Prostate gland (tissue), 2 donors: ENCODE measurements around the gene DHPS.

ENCODE experiments used
- CTCF ChIP-seq, 4 experiments: fragments of 200-600 bp in 2 of 4; fragments of 450-650 bp in 2 of 4; sonication (generic) in 2 of 4; IDR thresholded peaks; 1 replicate in 3 of 4; 2 replicates in 1 of 4; pipeline ENCODE4 v1.5.1; 2016 to 2019; ENCODE audit warnings: antibody characterized with exemption in 4 of 4, mild to moderate bottlenecking in 2 of 4, moderate library complexity in 2 of 4
- POLR2AphosphoS5 ChIP-seq: sonication (generic); formaldehyde crosslinking; IDR thresholded peaks from one replicate; pipeline ENCODE4 v1.6.1; 2017; ENCODE audit warnings: antibody characterized with exemption

DNA sequence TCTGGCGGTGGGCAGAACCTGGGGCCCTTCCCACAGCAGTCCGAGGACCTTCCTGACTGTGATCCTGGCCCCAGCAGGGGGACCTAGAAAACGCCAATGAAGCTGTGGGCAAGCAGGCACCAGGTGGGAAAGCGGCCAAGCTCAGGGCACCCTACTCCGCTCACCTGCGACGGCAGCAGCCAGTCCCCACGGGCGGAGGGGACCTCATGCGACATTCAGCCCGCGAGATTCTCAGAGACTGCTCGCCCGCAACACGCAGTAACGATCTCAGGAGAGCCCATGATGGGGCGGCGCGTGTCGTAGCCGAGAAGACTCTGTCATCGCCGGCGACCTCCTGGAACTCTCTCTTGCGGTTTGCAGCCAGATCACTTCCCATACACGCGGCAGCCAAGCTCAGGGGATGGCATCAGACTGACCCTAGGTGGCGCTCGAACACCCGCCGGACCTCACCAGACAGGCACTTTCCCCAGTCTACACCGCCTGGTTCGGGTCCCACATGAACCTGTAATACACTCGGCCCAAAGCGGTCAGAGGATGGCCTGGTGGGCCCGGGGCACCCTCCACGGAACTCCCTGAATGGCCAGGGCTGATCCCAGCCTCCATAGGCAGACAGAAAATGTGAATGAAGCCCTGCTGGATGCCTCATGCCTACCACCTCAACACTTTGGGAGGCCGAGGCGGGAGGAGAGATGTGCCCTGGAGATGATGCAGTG lies 41.6 kb downstream of the DHPS start:
- peak; percentile 20 to 74 (median 42) for TF ChIP-seq CTCF (IDR thresholded peaks at IDR 0.05)
- peak; percentile 22 for TF ChIP-seq POLR2AphosphoS5
